Tibial nerve (tissue), 4 donors: ENCODE data around the gene SCGB3A2. TPM values are rescaled to one million over a fixed set of nuclear protein-coding genes. Genes with fewer than 3 reads are reported as not detected.

Experiments
- DNase-seq, 2 donors: peaks; one replicate each; pipeline ENCODE4 v3.0.0-alpha.2; 2019; ENCODE audit warnings: low spot score in 2 of 2
- H3K27ac ChIP-seq, 4 donors: fragments of 200-600 bp; sonication (generic) in 3 of 4; one replicate each; pipeline ENCODE4 v1.5.1; 2017 to 2019; ENCODE audit warnings: mild to moderate bottlenecking in 1 of 4
- H3K27me3 ChIP-seq, 2 donors: fragments of 200-600 bp; sonication (generic) in 1 of 2; one replicate each; pipeline versions ENCODE4 v1.5.1 to v1.6.0; 2017 to 2019
- H3K36me3 ChIP-seq, 3 donors: fragments of 200-600 bp; sonication (generic); one replicate each; pipeline ENCODE4 v1.5.1; 2018 to 2019
- H3K4me1 ChIP-seq, 4 donors: fragments of 200-600 bp; sonication (generic) in 3 of 4; one replicate each; pipeline ENCODE4 v1.5.1; 2017 to 2019
- H3K4me3 ChIP-seq, 4 donors: fragments of 200-600 bp; sonication (generic) in 3 of 4; one replicate each; pipeline ENCODE4 v1.5.1; 2017 to 2019; ENCODE audit warnings: mild to moderate bottlenecking in 1 of 4, moderate library complexity in 1 of 4
- H3K9me3 ChIP-seq, 4 donors: fragments of 200-600 bp; sonication (generic) in 3 of 4; one replicate each; pipeline ENCODE4 v1.5.1; 2017 to 2019
- CTCF ChIP-seq, 5 experiments: fragments of 200-600 bp in 3 of 5; fragments of 450-650 bp in 2 of 5; sonication (generic) in 3 of 5; IDR thresholded peaks; one replicate each; pipeline ENCODE4 v1.5.1; 2016 to 2019; ENCODE audit warnings: antibody characterized with exemption in 5 of 5, mild to moderate bottlenecking in 3 of 5, moderate library complexity in 2 of 5
- EP300 ChIP-seq, 2 donors: sonication (generic); formaldehyde crosslinking; IDR thresholded peaks; one replicate each; pipeline ENCODE4 v1.6.1; 2017; ENCODE audit warnings: antibody characterized with exemption in 2 of 2, mild to moderate bottlenecking in 1 of 2
- POLR2A ChIP-seq, 2 donors: fragments of 450-650 bp; IDR thresholded peaks; one replicate each; pipeline ENCODE4 v1.6.1; 2017; ENCODE audit warnings: antibody characterized with exemption in 2 of 2, mild to moderate bottlenecking in 2 of 2, moderate library complexity in 2 of 2
- WGBS, 2 donors: methylation state at CpG; one replicate each; pipeline ENCODE4 v1.1.5; 2018; 5-methylcytosine and 5-hydroxymethylcytosine counted together
- total RNA-seq, 4 donors: library from RNA; depleted of rRNA; stranded (reverse); fragments of >200 nt; gene quantifications; one replicate each; pipeline ENCODE4 v1.1.0, GENCODE V29; 2016

Gene SCGB3A2
- total RNA-seq, 4 donors from 2014 or later, result not detected

- Histone ChIP-seq H3K36me3 (no peaks in the 10 kb centered on the region), H3K27me3 (no peaks in the 10 kb centered on the region), H3K9me3 (no peaks in the 10 kb centered on the region), H3K4me3 (no peak overlapping the region), H3K27ac (no peak overlapping the region), H3K4me1 (no peaks in the 10 kb centered on the region)
- TF ChIP-seq POLR2A (IDR thresholded peaks at IDR 0.05) (no peak), CTCF (IDR thresholded peaks at IDR 0.05) (no peak), EP300 (IDR thresholded peaks at IDR 0.05) (no peak)
- 85 to 90% methylated on average over 3 of the region's 3 CpGs for WGBS, 2 donors
- no peak for DNase-seq
Observed at GRCh38 chr5:147851578-147851977, 26.9 kb upstream of the SCGB3A2 start.

- Histone ChIP-seq H3K9me3 (no peaks in the 10 kb centered on the region), H3K36me3 (no peaks in the 10 kb centered on the region), H3K4me1 (no peaks in the 10 kb centered on the region), H3K4me3 (no peak overlapping the region), H3K27ac (no peak overlapping the region), H3K27me3 (no peaks in the 10 kb centered on the region)
- WGBS, 2 donors, result 80 to 83% methylated on average over 3 of the region's 3 CpGs
- DNase-seq, result no peak
- no peak for TF ChIP-seq POLR2A (IDR thresholded peaks at IDR 0.05)
- TF ChIP-seq CTCF (IDR thresholded peaks at IDR 0.05), result no peak
- TF ChIP-seq EP300 (IDR thresholded peaks at IDR 0.05), result no peak
Observed at GRCh38 chr5:147852365-147852764, 26.1 kb upstream of the SCGB3A2 start.

- Histone ChIP-seq H3K4me1 (no peaks in the 10 kb centered on the region), H3K27ac (no peak overlapping the region), H3K27me3 (no peaks in the 10 kb centered on the region), H3K36me3 (no peaks in the 10 kb centered on the region), H3K9me3 (no peaks in the 10 kb centered on the region), H3K4me3 (no peak overlapping the region)
- WGBS, 2 donors, result 67 to 70% methylated on average over 3 of the region's 3 CpGs
- DNase-seq, result no peak
- TF ChIP-seq EP300 (IDR thresholded peaks at IDR 0.05) (no peak), POLR2A (IDR thresholded peaks at IDR 0.05) (no peak), CTCF (IDR thresholded peaks at IDR 0.05) (no peak)
Observed at GRCh38 chr5:147853372-147853987, 25.0 kb upstream of the SCGB3A2 start.

GRCh38 chr5:147854331-147854730, 24.2 kb upstream of the SCGB3A2 start:
- Histone ChIP-seq H3K4me1 (no peaks in the 10 kb centered on the region), H3K27me3 (no peaks in the 10 kb centered on the region), H3K4me3 (no peak overlapping the region), H3K9me3 (no peaks in the 10 kb centered on the region), H3K27ac (no peak overlapping the region), H3K36me3 (no peaks in the 10 kb centered on the region)
- no peak for DNase-seq
- TF ChIP-seq EP300 (IDR thresholded peaks at IDR 0.05) (no peak), POLR2A (IDR thresholded peaks at IDR 0.05) (no peak)
- 48 to 66% methylated on average over 3 of the region's 3 CpGs for WGBS, 2 donors

GRCh38 chr5:147854894-147855773, 23.4 kb upstream of the SCGB3A2 start:
- no peaks in the 10 kb centered on the region for H3K36me3 ChIP-seq
- H3K4me1 ChIP-seq, result no peaks in the 10 kb centered on the region
- no peaks in the 10 kb centered on the region for H3K9me3 ChIP-seq
- no peaks in the 10 kb centered on the region for H3K27me3 ChIP-seq
- TF ChIP-seq EP300 (IDR thresholded peaks at IDR 0.05), result no peak
- TF ChIP-seq POLR2A (IDR thresholded peaks at IDR 0.05), result no peak
- TF ChIP-seq CTCF (IDR thresholded peaks at IDR 0.05), result no peak
- H3K27ac ChIP-seq, result no peak overlapping the region
- H3K4me3 ChIP-seq, result no peak overlapping the region
- no peak for DNase-seq
- WGBS, 2 donors, result 63 to 67% methylated on average over 11 of the region's 11 CpGs
